OCI-LY1 (cell line): Measurements from ENCODE around the gene AKAP13.

Experiments used
- EZH2 ChIP-seq: fragments of 200-600 bp; sonication (generic), shearing (Covaris generic); IDR thresholded peaks from 2 replicates; pipeline ENCODE4 v1.8.0; 2017; ENCODE audit warnings: borderline replicate concordance, mixed run types, mild to moderate bottlenecking, antibody characterized with exemption, low read length, moderate library complexity, mixed read lengths
- TF ChIP-seq, protein P1 (sequence below): fragments of 200-600 bp; sonication (generic), shearing (Covaris generic); IDR thresholded peaks from 2 replicates; pipeline ENCODE4 v1.5.1; 2017; ENCODE audit warnings: mild to moderate bottlenecking, antibody characterized with exemption, low read length, moderate library complexity, mixed read lengths

DNA sequence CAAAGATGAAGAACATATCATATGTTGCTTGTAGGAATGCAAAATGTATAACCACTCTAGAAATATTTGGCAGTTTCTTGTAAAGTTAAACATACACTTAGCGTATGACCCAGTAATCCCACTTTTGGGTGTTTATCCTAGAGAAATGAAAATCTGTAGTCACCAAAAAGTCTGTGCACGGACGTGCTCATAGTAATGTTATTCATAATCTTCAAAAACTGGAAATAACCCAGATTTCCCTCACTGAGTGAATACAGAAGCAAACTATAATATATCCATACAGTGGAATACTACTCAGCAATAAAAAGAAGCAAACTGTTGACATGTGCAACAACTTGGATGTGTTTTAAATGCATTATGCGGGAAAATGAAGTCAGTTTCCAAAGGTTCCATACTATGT, 155.9 kb downstream of the AKAP13 start:
- TF ChIP-seq EZH2: no peak
- TF ChIP-seq, protein P1, sequence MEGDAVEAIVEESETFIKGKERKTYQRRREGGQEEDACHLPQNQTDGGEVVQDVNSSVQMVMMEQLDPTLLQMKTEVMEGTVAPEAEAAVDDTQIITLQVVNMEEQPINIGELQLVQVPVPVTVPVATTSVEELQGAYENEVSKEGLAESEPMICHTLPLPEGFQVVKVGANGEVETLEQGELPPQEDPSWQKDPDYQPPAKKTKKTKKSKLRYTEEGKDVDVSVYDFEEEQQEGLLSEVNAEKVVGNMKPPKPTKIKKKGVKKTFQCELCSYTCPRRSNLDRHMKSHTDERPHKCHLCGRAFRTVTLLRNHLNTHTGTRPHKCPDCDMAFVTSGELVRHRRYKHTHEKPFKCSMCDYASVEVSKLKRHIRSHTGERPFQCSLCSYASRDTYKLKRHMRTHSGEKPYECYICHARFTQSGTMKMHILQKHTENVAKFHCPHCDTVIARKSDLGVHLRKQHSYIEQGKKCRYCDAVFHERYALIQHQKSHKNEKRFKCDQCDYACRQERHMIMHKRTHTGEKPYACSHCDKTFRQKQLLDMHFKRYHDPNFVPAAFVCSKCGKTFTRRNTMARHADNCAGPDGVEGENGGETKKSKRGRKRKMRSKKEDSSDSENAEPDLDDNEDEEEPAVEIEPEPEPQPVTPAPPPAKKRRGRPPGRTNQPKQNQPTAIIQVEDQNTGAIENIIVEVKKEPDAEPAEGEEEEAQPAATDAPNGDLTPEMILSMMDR: no peak
